Activated naive CD4-positive, alpha-beta T cell treated with anti-CD3 and anti-CD28 coated beads, Interleukin-2, amount 10 ng/mL, durations not matched to agents 7 days and 5 days (primary cell): Measurements from ENCODE around the gene NOVA2.

Experiments
- CTCF ChIA-PET: fragments of 350-600 bp; sonication (Branson Sonifier 250); formaldehyde crosslinking; loops from one replicate; lab custom pipeline; 2021; ENCODE audit warnings: antibody characterized with exemption; lab: Charles Lee
- DNase-seq: peaks from one replicate; pipeline ENCODE4 v3.0.0-alpha.2; 2020
- H3K27ac Mint-ChIP-seq: one replicate; pipeline ENCODE4 v1.8.0; 2021; ENCODE audit warnings: mild to moderate bottlenecking, moderate library complexity, mixed read lengths
- H3K27me3 Mint-ChIP-seq: one replicate; pipeline ENCODE4 v1.8.0; 2021; ENCODE audit warnings: mild to moderate bottlenecking, mixed read lengths
- H3K36me3 Mint-ChIP-seq: one replicate; pipeline ENCODE4 v1.8.0; 2021; ENCODE audit warnings: mixed read lengths
- H3K4me1 Mint-ChIP-seq: one replicate; pipeline ENCODE4 v1.8.0; 2021; ENCODE audit warnings: mixed read lengths
- H3K4me3 Mint-ChIP-seq: one replicate; pipeline ENCODE4 v1.8.0; 2021; ENCODE audit warnings: mild to moderate bottlenecking, moderate library complexity, mixed read lengths
- H3K9me3 Mint-ChIP-seq: one replicate; pipeline ENCODE4 v1.8.0; 2021; ENCODE audit warnings: mixed read lengths

NOVA2 gene

GRCh38 chr19:45935267-45935666 lies 38.4 kb downstream of the NOVA2 start:
- Mint-ChIP-seq H3K4me3 (no peak overlapping the region), H3K27ac (no peak overlapping the region), H3K9me3 (peaks cover 2% of the 10 kb centered on the region), H3K27me3 (peaks cover 90% of the 10 kb centered on the region), H3K4me1 (peaks cover 16% of the 10 kb centered on the region), H3K36me3 (no peaks in the 10 kb centered on the region)
- CTCF ChIA-PET: no interaction called here
- DNase-seq: no peak

GRCh38 chr19:45934551-45935230 lies 39.0 kb downstream of the NOVA2 start:
- Mint-ChIP-seq H3K9me3 (peaks cover 2% of the 10 kb centered on the region), H3K4me3 (no peak overlapping the region), H3K36me3 (no peaks in the 10 kb centered on the region), H3K27me3 (peaks cover 91% of the 10 kb centered on the region), H3K4me1 (peaks cover 14% of the 10 kb centered on the region), H3K27ac (no peak overlapping the region)
- no peak for DNase-seq
- CTCF ChIA-PET: no interaction called here

GRCh38 chr19:45933759-45934158 lies 39.9 kb downstream of the NOVA2 start:
- CTCF ChIA-PET: no interaction called here
- H3K4me3 Mint-ChIP-seq: no peak overlapping the region
- H3K27me3 Mint-ChIP-seq: peaks cover 92% of the 10 kb centered on the region
- H3K9me3 Mint-ChIP-seq: peaks cover 2% of the 10 kb centered on the region
- DNase-seq: no peak
- H3K36me3 Mint-ChIP-seq: no peaks in the 10 kb centered on the region
- no peak overlapping the region for H3K27ac Mint-ChIP-seq
- peaks cover 10% of the 10 kb centered on the region for H3K4me1 Mint-ChIP-seq

GRCh38 chr19:45931055-45931454 lies 42.6 kb downstream of the NOVA2 start:
- Mint-ChIP-seq H3K27me3 (peaks cover 85% of the 10 kb centered on the region), H3K4me3 (no peak overlapping the region), H3K36me3 (no peaks in the 10 kb centered on the region), H3K27ac (no peak overlapping the region), H3K4me1 (peaks cover 18% of the 10 kb centered on the region), H3K9me3 (no peaks in the 10 kb centered on the region)
- CTCF ChIA-PET: no interaction called here
- no peak for DNase-seq

GRCh38 chr19:45929247-45929646 lies 44.4 kb downstream of the NOVA2 start:
- Mint-ChIP-seq H3K4me3 (no peak overlapping the region), H3K9me3 (no peaks in the 10 kb centered on the region), H3K27me3 (peaks cover 74% of the 10 kb centered on the region), H3K27ac (no peak overlapping the region), H3K36me3 (no peaks in the 10 kb centered on the region), H3K4me1 (peaks cover 24% of the 10 kb centered on the region)
- CTCF ChIA-PET: no interaction called here
- no peak for DNase-seq

GRCh38 chr19:45927565-45928261 lies 46.0 kb downstream of the NOVA2 start:
- H3K9me3 Mint-ChIP-seq: no peaks in the 10 kb centered on the region
- no peaks in the 10 kb centered on the region for H3K36me3 Mint-ChIP-seq
- CTCF ChIA-PET: interaction anchor here (0.6 to 2.0 kb wide), 3 partner anchors 24 to 90 kb away, joined by 3 to 4 read pairs (median 4); no protein-coding TSS in a partner anchor
- peak overlapping the region; percentile 67 for H3K4me3 Mint-ChIP-seq
- peaks cover 24% of the 10 kb centered on the region for H3K4me1 Mint-ChIP-seq
- DNase-seq: peak; percentile 96
- peaks cover 62% of the 10 kb centered on the region for H3K27me3 Mint-ChIP-seq
- peak overlapping the region; percentile 43 for H3K27ac Mint-ChIP-seq

- peaks cover 36% of the 10 kb centered on the region for H3K4me1 Mint-ChIP-seq
- CTCF ChIA-PET: no interaction called here
- no peaks in the 10 kb centered on the region for H3K36me3 Mint-ChIP-seq
- no peak for DNase-seq
- no peak overlapping the region for H3K27ac Mint-ChIP-seq
- H3K27me3 Mint-ChIP-seq: peaks cover 49% of the 10 kb centered on the region
- H3K9me3 Mint-ChIP-seq: no peaks in the 10 kb centered on the region
- no peak overlapping the region for H3K4me3 Mint-ChIP-seq
Measured at GRCh38 chr19:45924891-45925447, 48.7 kb downstream of the NOVA2 start.

GRCh38 chr19:45922281-45922680 lies 51.4 kb downstream of the NOVA2 start:
- Mint-ChIP-seq H3K4me3 (no peak overlapping the region), H3K9me3 (no peaks in the 10 kb centered on the region), H3K36me3 (no peaks in the 10 kb centered on the region), H3K27me3 (peaks cover 41% of the 10 kb centered on the region), H3K27ac (no peak overlapping the region), H3K4me1 (peaks cover 48% of the 10 kb centered on the region)
- no peak for DNase-seq
- CTCF ChIA-PET: no interaction called here

- peaks cover 54% of the 10 kb centered on the region for H3K4me1 Mint-ChIP-seq
- H3K9me3 Mint-ChIP-seq: no peaks in the 10 kb centered on the region
- CTCF ChIA-PET: interaction anchor here (0.5 kb wide), 1 partner anchor 519 kb away, joined by 3 read pairs; no protein-coding TSS in a partner anchor
- peak; percentile 41 for DNase-seq
- peak overlapping the region; percentile 60 for H3K27ac Mint-ChIP-seq
- H3K4me3 Mint-ChIP-seq: no peak overlapping the region
- H3K36me3 Mint-ChIP-seq: peaks cover 3% of the 10 kb centered on the region
- peaks cover 42% of the 10 kb centered on the region for H3K27me3 Mint-ChIP-seq
Measured at GRCh38 chr19:45920458-45920857, 53.2 kb downstream of the NOVA2 start.

GRCh38 chr19:45919678-45920077 lies 54.0 kb downstream of the NOVA2 start:
- CTCF ChIA-PET: no interaction called here
- Mint-ChIP-seq H3K36me3 (peaks cover 3% of the 10 kb centered on the region), H3K27me3 (peaks cover 46% of the 10 kb centered on the region), H3K9me3 (no peaks in the 10 kb centered on the region), H3K27ac (no peak overlapping the region), H3K4me1 (peaks cover 52% of the 10 kb centered on the region), H3K4me3 (no peak overlapping the region)
- DNase-seq: no peak

- peaks cover 56% of the 10 kb centered on the region for H3K27me3 Mint-ChIP-seq
- no peak overlapping the region for H3K4me3 Mint-ChIP-seq
- CTCF ChIA-PET: no interaction called here
- peaks cover 52% of the 10 kb centered on the region for H3K4me1 Mint-ChIP-seq
- H3K27ac Mint-ChIP-seq: peak overlapping the region; percentile 79
- no peak for DNase-seq
- H3K9me3 Mint-ChIP-seq: no peaks in the 10 kb centered on the region
- peaks cover 3% of the 10 kb centered on the region for H3K36me3 Mint-ChIP-seq
Measured at GRCh38 chr19:45918721-45919120, 54.9 kb downstream of the NOVA2 start.

- no peak overlapping the region for H3K4me3 Mint-ChIP-seq
- H3K27me3 Mint-ChIP-seq: peaks cover 63% of the 10 kb centered on the region
- H3K36me3 Mint-ChIP-seq: peaks cover 3% of the 10 kb centered on the region
- no peaks in the 10 kb centered on the region for H3K9me3 Mint-ChIP-seq
- peaks cover 53% of the 10 kb centered on the region for H3K4me1 Mint-ChIP-seq
- peak overlapping the region; percentile 87 for H3K27ac Mint-ChIP-seq
- DNase-seq: peak; percentile 41
- CTCF ChIA-PET: interaction anchor here (1.1 to 1.2 kb wide), 2 partner anchors 10 to 15 kb away, joined by 3 read pairs; partner anchors contain the start of gene MYPOP
Measured at GRCh38 chr19:45917421-45918091, 56.1 kb downstream of the NOVA2 start.

- Mint-ChIP-seq H3K27me3 (peaks cover 71% of the 10 kb centered on the region), H3K4me3 (no peak within 1 kb of the TSS), H3K4me1 (peaks cover 33% of the 10 kb centered on the region), H3K27ac (no peak within 1 kb of the TSS), H3K36me3 (peaks cover 3% of the 10 kb centered on the region), H3K9me3 (no peaks in the 10 kb centered on the region)
- DNase-seq: peak; percentile 39
- CTCF ChIA-PET: interaction anchor here (1.0 kb wide), 1 partner anchor 14 kb away, joined by 3 read pairs; no protein-coding TSS in a partner anchor
Measured at GRCh38 chr19:45913874-45914830, 59.5 kb downstream of the NOVA2 start, which contains the start of gene NANOS2. Gene NANOS2, minus strand, starts transcription at chr19:45914778. Its CDS starts 85 bp downstream, at chr19:45914693.
